HT1080 (cell line): ENCODE measurements around the gene ATP1A3. TPM values are rescaled to one million over a fixed set of nuclear protein-coding genes. Genes with fewer than 3 reads are reported as not detected.
"Not testable (repeated sequence)": the region's sequence is repeated elsewhere in the genome, so short reads cannot be mapped to it uniquely, and the experiment has no call there.

Source experiments
- DNase-seq: peaks from one replicate; pipeline ENCODE4 v3.0.0-alpha.2; 2015; ENCODE audit warnings: low read depth
- total RNA-seq: library from RNA; depleted of rRNA; stranded (reverse); fragments of >200 nt; shearing (Covaris generic); gene quantifications from 2 replicates; pipeline ENCODE4 v1.2.3, GENCODE V29; 2014

ATP1A3 gene
- total RNA-seq, 1 experiment from 2014 or later: 0.03 TPM

GRCh38 chr19:42012747-42013146, 18.7 kb upstream of the ATP1A3 start:
- not testable (repeated sequence) for DNase-seq

GRCh38 chr19:42010245-42011126, 16.5 kb upstream of the ATP1A3 start:
- DNase-seq: no peak

- no peak for DNase-seq
Measured at GRCh38 chr19:42006569-42006968, 12.5 kb upstream of the ATP1A3 start.

- no peak for DNase-seq
Measured at GRCh38 chr19:42005504-42005903, 11.5 kb upstream of the ATP1A3 start.

GRCh38 chr19:42003506-42004294, 9.7 kb upstream of the ATP1A3 start:
- DNase-seq: no peak

GRCh38 chr19:41999878-42000208, 5.8 kb upstream of the ATP1A3 start:
- DNase-seq: no peak

GRCh38 chr19:41999071-41999877, 5.2 kb upstream of the ATP1A3 start:
- no peak for DNase-seq

GRCh38 chr19:41998246-41999020, 4.4 kb upstream of the ATP1A3 start:
- no peak for DNase-seq

- DNase-seq: no peak
Measured at GRCh38 chr19:41997851-41998229, 3.8 kb upstream of the ATP1A3 start.

- peak; percentile 22 for DNase-seq
Measured at GRCh38 chr19:41997121-41997850, 3.3 kb upstream of the ATP1A3 start.

- DNase-seq: no peak
Measured at GRCh38 chr19:41995959-41996797, 2.1 kb upstream of the ATP1A3 start.

- DNase-seq: no peak
Measured at GRCh38 chr19:41994994-41995958, 1.2 kb upstream of the ATP1A3 start.

- no peak for DNase-seq
Measured at GRCh38 chr19:41994521-41994971, 516 bp upstream of the ATP1A3 start.

GRCh38 chr19:41991925-41992569, 2.0 kb downstream of the ATP1A3 start:
- DNase-seq: not testable (repeated sequence)

GRCh38 chr19:41991025-41991424, 3.0 kb downstream of the ATP1A3 start:
- DNase-seq: no peak

GRCh38 chr19:41990615-41991014, 3.4 kb downstream of the ATP1A3 start:
- no peak for DNase-seq

GRCh38 chr19:41990028-41990427, 4.0 kb downstream of the ATP1A3 start:
- no peak for DNase-seq

- no peak for DNase-seq
Measured at GRCh38 chr19:41988947-41989346, 5.1 kb downstream of the ATP1A3 start.
